OCI-M1 (cell line): ENCODE data around the gene DGKG.
A peak's percentile ranks its signal among the peaks of the same experiment; 100 is the strongest.

Source experiments
- DNase-seq: peaks from one replicate; lab custom pipeline; 2025; lab: John Stamatoyannopoulos, UW

The DGKG gene

DNA sequence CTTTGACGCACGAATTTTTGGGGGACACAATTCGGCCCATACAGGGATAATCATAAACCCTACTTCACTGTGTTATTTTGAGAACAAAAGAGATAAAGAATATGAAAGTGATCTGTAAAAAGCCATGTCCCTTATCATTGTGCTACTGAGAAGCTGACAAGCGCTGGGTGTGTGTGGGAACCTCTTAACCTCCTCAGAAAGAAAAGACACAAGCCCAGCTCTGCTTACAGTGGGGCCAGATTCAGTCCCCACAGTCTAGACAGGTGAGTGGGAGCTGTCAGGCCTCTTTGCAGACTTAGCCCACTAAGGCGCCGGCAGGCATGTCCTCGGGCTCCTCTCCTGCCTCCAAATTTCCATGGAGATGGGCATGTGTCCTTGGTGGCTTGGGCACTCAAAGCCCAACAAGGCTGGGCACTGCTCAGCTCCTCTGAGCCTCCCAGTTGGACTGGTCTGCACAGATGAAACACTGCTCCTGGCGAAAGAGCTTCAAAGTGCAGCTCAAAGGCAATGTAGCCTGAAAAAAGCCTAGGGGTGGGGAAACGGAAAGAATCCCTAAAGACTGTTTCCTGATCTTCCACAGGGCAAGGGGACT is 188.7 kb downstream of the DGKG start:
- DNase-seq = no peak

DNA sequence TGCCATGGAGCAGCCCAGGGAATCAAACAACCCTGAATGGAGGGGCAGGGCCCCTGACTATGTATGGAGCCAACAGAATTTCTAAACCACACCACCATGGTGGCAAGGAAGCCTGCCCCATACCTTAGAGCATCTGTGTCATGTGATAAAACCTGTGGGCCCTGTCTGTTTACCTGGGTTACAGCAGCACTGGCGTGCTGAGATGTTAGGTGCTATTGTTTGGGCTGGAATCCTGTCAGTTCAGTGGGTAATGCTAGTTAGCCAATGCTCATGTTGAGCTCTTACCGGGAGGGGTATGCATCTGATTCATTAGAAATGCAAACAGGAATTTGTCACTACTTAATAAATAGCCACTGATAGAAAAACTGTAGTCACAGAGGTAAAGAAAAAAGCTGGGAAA is 189.7 kb downstream of the DGKG start:
- no peak for DNase-seq

DNA sequence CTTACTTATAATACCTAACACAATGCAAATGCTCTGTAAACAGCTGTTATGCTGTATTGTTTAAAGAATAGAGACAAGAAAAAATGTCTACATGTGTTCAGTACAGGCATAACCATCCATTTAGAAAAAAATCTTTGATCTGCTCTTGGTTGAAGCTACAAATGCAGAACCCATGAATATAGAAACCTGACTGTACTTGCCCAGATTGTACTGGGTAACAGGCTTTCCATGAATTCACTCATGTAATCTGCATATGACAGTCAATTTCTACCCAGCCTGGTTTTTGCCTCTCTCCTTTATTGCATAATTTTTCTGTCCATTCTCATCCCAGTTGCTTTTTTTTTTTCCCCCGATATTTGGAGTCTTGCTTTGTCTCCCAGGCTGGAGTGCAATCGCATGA is 190.5 kb downstream of the DGKG start:
- DNase-seq = no peak

DNA sequence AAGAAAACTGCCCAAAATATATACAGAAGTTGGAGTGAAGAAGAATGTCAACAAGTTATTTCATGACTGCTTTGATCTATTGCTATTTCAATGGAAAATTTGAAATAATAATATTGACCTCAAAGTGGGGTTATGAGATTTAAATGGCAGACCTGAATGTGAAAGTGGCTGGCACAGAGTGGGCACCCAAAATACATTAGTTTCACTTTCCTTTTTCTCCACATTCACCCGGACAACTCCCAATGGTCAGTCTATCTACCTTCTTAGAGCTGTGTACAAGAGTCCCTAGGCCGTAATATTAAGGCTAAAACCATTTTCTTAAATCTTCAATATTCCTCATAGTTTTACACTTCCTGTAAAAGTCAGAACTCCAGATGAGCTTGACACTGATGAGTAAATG is 191.5 kb downstream of the DGKG start:
- DNase-seq = peak; percentile 27

DNA sequence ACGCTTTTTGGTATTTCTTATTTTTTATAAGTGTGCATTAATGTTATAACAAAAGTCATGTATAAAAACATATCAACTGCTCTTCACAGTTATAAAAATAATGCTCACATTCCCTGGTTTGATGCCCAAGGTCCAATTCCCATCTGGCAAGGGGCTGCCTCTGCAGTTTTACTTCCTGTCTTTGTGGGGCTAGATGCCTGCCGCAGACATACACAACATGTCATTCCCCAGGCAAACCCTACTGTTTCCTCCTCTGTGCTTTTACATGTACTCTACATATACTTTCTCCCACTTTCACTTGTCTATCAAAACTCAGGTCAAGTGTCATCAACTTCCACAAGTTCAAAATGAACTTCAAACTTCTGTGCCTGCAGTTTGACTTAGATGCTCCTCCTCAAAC is 192.7 kb downstream of the DGKG start:
- no peak for DNase-seq

DNA sequence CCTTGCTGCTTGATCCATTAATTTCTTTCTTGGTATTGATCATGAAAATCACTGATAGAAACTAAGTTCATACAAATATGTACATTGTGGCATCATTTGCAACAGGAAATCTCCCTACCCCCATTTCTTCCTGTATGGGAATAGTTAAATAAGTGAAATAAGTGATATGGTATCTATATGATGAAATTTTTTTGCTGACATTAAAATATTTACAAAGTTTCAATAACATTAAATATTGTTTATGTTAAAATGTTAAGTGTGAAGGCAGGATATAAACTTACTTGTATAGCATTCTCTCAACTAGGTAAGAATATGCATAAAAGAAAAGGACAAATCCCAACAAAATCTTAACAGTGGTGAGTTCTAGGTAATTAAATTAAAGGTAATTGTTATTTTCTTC is 193.1 kb downstream of the DGKG start:
- no peak for DNase-seq

DNA sequence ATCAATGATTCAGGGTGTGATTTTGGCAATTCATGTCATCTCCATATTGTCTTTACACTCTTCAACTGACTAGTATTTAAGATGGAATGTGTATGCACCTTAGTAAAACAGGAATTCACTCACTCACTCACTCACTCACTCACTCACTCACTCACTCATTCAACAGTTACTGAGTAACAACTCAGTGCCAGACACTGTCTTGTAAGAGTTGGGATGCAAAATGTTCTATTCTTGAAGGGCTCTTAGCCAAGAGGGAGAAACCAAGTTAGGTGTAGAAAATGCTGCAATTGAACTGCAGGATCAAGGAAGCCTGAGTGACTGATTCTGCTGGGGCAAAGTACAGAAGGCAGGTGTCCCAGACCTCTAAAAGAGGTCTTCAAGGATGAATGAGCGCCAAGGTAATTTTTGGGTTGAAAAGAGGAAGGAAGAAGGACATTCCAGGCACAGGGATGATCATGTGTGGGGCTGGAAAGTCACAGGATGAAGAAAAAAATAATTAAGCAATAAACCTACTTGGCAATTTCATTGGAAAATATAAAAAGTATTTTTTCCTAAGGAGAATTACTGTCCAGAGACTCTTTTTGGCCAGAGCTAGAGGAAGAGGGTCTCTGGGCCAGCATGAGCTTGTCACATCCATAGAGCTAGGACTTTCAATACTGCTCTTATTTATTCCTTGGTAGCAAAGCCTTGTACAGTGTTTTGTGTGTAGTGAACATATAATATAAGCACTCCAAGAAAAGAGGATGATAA is 194.2 kb downstream of the DGKG start:
- no peak for DNase-seq

DNA sequence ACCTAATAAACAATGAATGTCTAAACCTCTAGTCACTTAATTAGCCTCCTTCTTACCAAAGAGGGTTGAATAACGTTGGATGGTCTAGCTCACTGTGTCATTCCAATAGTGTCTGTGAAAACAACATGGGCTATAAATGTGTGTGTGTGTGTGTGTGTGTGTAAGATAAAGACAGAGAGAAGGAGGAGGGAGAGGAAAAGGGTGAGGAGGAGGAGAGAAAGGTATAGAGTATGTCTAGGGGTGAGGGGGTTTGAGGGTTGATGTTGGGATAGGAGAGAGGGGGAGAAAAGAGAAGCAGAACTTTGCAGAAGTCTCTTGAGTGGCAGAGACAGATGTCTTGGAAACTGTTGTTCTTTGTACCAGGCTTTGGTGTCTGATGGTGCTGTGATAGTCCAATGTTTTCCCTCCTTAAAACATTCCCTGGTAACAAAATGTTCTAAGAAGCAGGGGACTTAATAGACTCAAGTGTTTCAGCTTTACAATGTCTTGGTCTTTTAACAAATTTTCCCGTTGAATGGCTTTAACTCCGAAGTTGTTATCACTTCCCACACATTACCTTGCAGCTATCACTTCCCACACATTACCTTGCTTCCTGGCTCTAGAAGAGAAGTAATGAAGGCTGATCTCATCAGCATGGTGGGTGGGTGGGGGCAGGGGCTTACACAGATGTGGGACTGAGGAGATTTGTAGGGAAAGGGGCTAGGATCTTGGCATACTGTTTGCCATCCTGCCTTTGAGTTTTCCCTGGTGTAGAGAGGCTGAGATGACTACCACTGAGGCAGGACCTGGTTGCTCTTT is 195.3 kb downstream of the DGKG start:
- DNase-seq = no peak

DNA sequence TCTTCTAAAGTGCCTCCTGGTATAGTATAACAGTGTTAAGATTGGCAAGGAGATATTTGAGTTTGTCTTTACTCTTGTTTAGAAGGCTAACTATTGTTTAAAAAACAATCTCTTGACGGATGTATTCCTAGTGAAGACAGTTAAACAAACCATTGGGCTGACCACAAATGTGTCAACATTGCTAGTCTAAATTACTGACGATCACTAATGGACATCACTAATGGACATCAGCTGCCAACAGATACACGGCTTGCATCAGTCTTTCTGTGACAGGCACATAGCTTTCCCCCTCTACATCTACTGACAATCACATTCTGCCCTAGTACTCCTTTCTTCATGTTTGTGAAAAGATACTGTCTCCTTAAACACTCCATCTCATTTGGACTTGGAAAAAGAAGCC is 196.0 kb downstream of the DGKG start:
- DNase-seq = no peak

DNA sequence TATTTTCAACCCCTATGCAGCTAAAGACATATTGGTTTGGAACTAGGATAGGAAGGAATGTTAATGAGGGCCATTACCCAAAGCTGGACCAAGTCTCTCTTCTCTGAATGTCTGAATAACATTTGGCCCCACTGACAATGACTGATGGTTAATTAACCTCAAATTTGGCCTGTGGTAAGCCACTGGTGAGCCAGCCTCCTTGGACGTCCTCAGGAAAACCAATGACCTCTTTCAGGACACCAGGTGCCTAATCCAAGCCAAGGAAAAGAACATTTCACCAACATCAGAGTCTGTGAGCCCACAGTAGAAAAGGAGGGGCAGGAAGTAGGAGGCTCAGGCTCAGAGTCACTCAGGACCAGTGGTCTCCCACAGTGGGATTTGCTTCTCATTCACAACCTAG is 196.7 kb downstream of the DGKG start:
- no peak for DNase-seq

DNA sequence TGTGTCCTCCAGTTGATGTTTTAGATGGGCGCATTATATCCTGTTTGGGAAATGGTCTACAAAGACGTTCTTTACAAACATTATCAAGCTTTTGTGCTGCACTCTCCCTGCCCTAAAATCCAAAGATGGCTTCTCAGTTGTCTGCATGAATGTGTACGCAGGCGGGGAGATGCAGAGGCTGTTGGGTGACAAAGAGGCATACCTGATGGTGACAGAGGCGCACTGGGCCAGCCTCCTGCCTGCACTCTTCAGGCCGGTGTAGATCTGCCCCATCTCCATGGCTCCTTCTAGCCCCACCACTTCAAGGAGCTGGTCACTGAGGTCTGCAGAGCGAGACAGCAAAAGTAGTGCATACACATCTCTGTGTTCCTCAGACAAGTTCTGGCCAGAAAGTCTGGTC is 197.3 kb downstream of the DGKG start:
- DNase-seq = no peak

DNA sequence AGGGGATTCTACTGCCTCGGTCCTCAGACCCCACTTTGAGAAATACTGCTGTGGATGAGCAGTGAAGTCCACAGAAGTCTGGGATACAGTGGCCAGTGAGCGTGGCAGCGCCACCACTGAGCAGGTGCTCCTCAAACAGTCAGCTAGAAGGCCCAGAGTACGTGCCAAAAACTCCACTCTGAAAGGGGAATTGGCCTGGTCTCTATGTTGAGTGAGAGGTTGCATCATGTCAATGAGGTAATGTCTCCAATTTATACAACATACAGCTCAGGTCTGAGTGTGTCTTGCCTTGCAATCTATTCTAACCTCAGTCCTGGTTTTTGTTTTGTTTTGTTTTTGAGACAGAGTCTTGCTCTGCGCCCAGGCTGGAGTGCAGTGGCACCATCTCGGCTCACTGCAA is 199.8 kb downstream of the DGKG start:
- peak; percentile 57 for DNase-seq

DNA sequence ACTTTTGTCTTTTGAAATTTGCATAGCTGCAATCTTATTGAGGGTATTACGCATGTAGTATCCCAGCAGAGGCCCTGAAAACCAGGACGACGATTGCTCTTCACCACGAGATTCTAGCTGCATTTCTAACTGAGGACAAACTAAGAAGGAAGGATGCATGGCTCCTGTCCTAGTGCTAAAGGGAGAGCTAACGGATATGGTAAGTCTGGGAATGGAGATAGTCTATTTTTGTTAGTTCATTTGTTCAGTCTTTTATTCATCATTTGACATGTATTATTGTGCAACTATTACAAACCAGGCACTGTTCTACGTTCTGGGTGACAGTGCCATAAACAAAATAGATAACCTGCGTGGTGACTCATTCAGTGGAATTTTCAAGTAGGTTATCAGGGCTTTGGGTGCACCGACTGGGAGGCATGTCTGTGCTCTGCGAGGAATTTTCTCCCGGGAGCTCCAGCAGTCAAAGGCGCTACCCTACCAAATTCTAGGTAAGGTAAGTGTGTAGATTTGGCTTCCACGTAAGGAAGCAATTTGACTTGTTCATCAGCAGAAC is 201.3 kb downstream of the DGKG start:
- DNase-seq = no peak

DNA sequence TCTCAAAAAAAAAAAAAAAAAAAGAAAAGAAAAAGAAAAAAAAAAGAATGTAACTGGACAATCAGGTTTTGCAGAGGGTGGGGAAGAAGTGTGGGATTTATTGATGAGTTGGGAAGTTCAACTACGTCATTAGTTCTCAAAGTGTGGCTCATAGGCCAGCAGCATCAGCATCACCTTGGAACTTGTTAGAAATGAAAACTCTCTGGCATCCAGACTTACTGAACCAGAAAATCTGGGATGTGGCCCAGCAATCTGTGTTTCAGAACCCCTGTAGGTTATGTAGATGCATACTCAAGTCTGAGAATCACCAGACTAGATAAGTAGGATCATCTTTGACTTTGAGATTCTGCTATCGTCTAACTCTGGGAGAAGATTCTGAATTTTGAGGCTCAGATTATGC is 207.4 kb downstream of the DGKG start:
- no peak for DNase-seq

DNA sequence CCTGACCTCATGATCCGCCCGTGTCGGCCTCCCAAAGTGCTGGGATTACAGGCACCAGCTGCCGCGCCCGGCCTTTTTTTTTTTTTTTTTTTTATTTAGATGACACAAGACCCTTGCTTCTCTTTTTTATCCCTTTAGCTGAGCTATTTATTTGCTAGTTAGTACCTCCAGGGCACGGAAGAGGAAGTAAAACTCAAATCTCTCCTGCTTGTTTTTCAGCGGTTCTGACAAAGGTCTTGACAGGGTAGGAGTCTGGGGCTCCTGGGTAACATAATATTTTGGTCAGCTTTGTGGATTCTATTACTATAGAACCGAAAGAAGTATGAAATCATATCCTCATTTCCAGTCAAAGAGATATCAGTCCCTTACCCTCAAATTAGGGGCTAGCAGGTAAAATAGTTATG is 209.1 kb downstream of the DGKG start:
- peak; percentile 12 for DNase-seq

DNA sequence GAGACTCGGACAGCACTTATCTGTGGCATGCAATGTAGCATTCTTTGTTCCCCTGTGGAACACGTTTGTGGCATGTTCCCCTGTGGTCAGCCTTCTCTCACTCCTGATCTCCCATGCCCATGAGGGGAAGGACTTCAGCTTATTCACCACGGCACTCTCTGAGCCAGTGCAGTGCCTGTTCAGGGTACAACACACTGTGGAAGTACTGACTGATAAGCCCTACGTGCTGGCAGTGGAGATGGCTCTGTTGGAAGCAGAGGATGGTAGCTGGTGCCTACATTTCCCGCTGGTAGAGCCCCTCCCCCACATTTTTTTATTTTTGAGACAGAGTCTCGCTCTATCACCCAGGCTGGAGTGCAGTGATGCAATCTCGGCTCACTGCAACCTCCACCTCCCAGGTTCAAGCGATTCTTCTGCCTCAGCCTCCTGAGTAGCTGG is 209.7 kb downstream of the DGKG start:
- DNase-seq = no peak

DNA sequence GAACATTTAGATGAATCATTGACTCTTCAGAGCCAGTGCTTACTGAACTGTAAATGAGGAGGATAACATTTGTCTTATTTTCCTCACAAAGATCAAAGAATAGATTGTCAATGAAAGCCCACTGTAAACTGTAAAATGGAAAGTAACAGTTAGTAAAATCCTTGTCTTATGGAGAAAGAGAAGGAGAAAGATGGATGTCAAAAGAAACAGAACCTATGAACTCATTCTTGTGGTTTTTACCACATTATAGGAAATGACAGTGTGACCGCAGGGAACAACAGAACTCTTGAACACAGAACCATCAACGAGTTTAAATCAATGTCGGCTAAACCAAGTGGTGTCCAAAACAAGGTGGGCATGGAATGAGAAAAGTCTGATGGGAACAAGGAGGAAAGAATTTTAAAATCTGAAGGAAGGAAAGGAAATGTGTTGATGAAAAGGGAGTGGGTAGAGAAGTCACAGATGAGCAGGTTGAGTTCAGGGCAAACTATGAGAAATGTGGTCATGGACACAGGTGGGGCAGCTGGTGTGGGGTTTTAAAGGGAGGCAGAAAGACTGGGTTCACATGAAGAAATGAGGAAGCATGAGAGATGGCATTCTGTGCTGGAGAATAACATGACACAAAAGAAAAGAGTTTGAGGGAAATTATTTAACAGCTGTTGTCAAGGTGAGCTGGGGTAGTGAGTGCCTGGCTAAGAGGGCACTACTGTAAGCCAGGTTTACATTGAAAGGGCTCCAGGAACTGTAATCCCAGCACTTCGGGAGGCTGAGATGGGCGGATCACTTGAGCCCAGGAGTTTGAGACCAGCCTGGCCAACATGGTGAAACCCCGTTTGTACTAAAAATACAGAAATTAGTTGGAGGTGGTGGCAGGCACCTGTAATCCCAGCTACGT is 210.7 kb downstream of the DGKG start:
- no peak for DNase-seq

DNA sequence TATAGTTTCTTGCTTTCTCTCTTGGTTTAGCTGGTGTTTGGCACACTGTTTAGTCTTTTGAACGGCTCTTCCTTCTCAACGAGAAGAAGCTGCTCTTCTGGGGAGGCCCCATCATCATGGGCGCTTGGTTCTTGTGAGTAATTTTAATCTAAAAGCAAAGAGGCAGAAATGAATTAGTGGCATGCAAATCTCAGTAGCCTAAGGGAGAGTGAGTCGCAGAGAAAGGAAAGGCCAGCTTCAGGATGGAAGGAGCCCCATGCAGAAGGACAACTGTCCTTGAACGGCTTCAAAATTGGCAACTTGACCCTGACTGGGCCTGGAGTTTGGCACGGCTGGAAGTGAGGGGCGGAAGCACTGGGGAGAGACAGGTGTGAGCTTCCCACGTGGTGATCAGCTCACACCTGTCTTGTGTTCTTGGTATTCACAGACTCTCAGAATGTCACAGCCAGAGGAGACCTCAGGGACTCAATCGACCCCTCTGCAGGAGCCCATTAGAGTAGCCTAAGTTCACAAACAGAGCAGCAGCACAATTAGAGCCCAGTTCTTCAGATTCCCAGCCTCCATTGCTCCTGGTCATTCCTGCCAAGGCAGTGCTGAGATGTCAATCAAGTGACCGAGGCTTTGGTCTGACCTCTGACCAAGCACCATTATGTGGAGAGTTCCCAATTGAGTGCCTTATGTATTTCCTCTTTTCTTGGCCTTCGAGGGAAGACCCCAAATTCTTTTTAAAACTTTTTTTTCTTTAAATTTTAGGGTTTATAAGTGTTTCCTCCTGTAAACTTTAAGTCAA is 211.8 kb downstream of the DGKG start:
- DNase-seq = no peak

DNA sequence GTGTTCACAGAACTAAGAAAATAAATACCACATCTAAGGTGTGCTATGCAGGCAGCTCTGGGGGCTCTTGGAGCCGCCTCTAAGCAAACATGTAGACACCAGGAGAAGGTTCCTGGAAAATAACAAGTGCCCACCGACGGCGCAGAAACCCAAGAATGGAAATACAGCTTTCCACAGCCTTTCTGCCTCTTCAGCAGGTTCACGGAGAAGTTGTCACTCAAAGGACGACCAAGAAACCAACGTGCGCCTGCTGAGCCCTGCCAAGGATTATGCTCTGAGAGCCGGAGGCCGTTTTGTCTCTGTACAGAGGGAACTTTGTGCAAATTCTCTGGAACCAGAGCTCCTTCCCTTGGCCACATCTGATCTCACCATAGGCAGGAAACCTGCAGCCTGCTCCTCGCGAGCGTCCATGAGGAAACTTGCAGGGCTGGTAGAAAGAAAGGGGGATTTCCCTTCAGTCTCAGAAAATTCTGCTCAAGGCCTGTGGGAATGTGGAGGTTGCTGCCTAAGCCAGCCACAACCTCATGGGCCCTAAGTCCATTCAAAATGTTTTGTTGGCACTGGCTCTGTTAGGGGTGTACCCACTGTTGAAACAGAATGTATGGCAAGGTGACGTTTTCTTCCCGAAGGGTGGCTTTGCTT is 212.6 kb downstream of the DGKG start:
- DNase-seq = no peak

DNA sequence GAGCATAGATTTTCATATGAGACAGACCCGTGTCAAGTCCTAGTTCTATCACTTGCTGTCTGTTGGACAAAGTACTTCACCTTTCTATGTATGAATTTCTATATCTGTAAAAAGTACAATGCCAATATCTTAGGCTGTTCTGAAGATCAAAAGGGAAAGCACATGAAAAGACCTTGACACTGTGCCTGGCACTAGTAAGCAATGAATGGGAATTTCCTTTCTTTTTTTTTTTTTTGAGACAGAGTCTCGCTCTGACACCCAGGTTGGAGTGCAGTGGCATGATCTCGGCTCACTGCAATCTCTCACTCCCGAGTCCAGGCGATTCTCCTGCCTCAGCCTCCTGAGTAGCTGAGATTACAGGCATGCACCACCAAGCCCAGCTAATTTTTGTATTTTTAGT is 217.8 kb downstream of the DGKG start:
- DNase-seq = no peak

DNA sequence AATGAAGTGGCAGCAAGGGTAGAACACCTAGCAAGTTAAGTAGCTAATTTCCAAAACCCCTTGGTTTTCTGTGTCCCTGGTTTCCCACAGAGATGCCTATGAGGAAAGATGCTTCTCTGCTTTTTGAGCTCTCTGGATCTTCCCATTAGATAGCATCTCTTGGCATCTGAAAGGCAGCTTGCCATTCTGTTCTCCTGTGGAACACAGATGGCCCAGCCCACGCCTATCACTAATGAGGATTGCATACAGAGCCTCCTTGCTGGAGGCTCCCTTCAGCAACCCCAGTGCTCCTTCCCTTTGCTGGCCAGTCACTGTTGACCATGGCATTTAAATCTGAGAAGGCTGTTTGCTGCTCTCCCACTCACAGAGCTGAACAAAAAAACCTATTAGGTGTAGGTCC is 218.8 kb downstream of the DGKG start:
- no peak for DNase-seq
